HG02588 (cell line): ENCODE data around the gene FAM98C.

Experiments used
- ATAC-seq: cut with Tn5 transposase; IDR thresholded peaks from one replicate; pipeline ENCODE4 v1.9.1; 2021; ENCODE audit warnings: mild to moderate bottlenecking, moderate library complexity; ENCODE audit not compliant: unreplicated experiment

Gene FAM98C

DNA sequence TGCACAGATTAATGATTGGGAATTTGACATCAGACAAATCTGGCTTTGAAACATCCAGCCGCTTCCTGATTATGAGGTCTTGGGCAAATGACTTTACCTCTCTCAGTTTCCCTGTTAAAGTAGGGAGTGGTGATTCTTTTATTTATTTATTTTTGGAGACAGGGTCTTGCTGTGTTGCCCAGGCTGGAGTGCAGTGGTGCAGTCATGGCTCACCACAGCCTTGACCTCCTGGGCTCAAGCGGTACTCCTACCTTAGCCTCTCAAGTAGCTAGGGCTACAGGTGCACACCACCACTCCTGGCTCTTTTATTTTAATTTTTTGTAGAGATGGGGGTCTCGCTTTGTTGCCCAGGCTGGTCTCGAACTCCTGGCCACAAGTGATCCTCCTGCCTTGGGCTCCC is 25.8 kb upstream of the FAM98C start:
- ATAC-seq, result no peak

DNA sequence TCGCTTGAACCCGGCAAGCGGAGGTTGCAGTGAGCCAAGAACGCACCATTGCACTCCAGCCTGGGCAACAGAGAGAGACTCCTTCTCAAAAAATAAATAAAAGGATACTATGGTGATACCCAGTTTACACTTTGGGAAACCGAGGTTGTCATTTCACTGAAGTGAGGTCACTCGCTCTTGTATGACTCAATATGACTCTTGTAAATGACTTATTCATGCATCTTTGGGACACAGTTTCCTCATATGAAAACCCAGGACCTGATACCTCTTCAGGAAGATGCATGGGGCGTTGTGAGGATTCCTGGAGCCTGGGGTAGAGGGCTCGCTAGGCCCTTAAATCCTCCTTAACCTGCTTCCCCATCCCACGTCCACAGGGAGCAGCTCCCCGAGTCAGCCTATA is 24.0 kb upstream of the FAM98C start:
- ATAC-seq, result no peak

DNA sequence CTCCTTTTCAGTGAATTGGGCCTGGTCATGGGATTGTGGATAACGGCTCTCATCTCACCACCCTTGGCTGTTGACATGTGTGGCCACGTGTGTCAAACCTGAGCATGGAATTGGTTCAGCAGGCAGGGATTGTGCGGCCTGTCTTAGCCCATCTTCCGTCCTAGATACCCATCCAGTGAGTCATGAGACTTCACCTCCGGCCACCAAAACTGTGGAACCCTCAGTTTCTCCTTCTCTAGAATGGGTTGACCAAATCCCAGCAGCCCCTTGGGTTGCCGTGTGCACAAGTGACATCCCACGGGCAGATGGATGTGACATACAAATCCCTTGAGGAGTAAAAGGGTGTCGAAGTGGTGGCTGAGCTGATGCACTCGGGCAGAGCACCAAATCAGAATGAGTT is 21.8 kb upstream of the FAM98C start:
- no peak for ATAC-seq

DNA sequence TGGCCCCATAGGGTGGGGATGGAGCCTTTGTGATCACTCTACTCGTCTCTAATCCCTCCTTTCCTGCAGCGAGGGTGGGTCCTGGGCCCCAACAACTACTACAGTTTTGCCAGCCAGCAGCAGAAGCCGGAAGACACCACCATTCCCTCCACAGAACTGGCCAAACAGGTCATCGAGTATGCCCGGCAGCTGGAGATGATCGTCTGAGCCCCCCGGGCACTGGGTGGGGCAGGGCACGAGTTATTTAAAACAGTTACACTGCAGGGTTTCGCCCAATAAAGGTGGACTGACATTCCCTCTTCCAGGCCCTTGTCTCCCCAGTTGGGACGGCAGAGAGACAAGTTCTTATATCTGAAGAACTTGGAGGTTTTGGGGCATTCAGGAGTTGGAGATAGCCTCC is 19.7 kb upstream of the FAM98C start:
- no peak for ATAC-seq

DNA sequence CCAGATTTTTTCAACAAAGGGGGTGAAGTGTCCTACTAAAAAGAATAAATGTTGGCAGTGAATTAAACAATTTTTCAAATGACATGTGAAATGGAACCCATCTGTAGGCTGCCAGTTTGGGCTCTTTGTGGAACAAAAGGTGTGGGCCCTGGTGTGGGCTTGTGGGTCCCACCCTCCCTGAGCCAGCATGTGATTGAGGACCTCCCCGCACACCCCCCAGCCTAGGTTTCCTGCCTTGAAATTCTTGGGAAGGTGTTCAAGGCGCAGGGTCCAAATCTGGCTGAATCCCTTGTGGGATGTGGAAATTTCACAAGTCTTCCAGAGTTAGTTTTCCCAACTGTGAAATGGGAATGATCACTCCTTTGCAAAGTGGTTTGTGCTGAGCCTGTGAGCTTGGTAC is 19.1 kb upstream of the FAM98C start:
- no peak for ATAC-seq

DNA sequence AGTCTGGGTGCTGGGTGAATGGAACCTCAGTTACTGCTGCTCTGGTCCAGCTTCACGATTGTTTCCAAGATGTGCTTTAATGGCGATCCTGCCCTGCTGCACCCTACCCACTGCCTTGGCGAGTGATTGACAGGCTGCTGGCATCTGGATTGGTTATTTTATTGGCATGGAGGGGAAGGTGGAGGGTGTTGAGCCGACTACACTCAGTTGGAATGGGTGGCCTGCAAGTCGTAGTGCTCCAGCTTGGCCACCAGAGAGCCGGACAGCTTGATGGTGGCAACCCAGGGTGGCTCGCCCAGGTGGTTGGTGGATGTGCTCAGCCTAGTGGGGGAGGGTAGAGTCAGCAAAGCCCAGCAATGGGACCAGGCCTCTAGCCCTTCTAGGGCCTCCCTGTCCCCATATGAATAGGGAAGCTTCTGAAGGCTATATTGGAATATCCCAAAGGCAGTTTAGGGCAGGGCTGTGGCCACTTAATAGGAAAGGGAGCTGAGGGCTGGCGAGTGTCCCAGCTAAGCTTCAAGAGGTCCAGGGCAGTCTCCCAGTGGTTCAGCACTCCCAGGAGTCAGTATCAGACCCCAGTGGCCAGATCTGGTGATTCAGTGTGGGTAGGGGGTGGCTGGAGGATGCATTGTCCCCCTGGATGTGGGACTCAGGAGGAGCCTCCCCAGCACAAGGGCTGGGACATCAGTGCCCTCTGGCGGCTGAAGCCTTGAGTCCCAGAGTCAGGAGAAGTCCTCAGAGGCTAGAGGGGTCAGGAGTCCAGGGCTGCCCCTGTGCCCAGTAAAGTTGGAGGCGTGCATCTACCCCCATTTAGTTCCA is 18.5 kb upstream of the FAM98C start:
- no peak for ATAC-seq

DNA sequence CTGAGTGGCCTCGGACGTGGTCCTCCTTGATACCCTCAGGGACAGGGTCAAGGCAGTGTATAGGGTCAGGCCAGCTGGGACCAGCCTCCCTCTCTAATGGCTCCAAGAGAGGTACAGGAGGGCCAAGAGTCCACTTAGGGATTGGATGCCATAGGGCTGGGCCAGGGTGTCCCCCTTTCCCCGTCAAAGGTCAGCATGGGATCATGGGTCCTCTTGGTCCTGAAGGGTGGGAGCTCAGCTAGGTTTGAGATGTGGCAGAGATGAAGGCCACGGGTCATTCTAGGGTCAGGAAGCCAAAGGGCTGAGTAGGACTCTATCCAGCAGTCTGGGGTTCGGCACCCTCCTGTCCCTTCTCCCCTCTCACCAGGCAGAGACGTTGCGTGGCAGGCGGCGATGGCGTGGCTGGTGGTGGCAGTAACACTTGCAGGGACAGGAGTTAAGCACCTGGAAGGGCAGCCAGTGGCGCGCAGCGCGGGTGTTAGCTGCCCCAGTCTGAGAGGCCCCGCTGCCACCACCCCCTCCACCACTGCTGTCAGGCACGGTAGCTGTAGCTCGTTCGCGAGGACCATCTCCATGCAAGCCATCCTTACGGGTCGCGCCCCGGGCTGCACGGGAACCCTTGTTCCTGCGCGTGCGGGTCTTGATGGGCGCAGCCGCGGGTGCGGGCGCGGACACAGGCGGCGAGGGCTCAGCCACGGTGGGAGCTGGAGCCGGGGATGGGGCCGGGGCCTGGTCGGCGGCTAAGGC is 17.7 kb upstream of the FAM98C start:
- ATAC-seq, result no peak

DNA sequence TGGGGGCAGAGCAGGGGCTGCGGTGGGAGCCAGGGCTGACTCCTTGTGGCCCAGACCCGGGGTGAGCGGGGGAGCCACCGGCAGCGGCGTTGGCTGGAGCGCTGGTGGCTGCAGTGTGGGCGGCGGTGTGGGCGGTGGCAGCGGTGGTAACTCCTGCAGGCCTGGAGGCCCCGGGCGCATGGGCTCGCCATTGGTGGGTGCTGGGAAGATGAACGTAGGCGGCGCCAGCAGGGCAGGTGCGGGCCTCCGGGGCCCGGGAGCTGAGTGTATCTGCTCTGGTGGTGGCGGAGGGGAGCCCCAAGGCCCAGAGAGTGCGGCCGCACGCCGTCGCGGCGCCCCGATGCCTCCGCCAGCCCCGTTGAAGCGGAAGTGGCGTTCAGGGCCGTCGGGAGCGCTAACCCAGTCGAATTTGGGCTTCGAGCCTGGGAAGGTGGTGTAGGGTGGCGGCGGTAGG is 17.1 kb upstream of the FAM98C start:
- ATAC-seq, result no peak

DNA sequence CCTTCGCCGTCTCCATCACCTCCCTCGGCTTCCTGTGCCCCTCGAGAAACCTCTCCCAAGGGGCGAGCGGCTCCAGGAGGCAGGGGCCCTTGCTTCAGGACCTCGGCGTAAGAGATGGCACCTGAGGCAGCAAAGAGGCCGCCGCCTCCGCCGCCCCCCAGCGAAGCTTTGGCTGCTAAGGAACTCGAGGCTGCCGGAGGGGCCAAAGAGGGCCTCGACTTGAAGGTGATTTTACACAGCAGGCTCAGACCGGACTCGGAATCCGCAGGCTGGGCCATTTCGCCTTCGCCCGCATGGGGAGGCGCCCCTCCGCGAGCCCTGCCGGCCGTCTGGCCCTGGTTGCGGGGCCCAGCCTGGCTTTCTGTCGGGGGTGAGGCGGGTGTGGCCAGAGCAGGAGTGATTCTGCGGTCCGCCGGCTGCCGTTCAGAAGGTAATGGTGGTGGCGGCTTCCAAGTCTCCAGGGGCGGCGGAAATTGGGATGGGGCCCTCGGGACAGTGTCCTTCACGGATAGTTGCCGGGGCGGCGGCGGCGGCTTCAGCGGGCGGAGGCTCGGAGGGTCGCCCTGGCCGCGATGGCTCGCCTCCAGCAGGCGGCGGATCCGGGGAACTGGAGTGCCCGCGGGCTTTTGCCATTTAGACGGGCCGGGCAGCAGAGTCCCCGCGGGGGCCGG is 16.5 kb upstream of the FAM98C start:
- no peak for ATAC-seq

DNA sequence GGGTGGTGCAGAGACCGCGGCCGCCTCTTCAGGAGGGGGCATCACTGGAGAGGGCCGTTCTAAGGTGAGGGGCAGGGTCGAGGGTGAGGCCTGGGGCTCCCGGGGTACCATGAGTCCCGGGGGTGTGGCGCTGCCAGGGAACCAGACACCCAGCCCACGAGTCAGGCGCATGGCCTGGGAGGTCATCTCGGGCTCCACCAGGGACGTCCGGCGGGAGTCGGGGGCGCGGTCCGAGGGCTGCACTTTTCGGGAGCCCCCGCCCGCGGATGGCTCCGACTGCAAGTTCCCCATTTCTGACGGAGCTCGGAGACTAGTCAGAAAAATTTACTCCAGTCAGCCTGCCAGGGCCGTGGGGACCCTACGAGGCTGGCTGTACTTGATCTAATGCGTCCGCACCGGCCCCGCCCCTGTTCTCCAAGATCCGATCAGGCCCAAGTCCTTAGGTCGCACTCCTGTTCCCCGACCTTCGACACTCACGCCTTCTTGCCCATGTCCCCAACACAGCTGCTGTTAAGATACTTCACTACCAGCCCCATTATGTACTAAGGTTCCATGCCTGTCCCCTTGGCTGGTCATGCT is 15.8 kb upstream of the FAM98C start:
- ATAC-seq, result no peak

DNA sequence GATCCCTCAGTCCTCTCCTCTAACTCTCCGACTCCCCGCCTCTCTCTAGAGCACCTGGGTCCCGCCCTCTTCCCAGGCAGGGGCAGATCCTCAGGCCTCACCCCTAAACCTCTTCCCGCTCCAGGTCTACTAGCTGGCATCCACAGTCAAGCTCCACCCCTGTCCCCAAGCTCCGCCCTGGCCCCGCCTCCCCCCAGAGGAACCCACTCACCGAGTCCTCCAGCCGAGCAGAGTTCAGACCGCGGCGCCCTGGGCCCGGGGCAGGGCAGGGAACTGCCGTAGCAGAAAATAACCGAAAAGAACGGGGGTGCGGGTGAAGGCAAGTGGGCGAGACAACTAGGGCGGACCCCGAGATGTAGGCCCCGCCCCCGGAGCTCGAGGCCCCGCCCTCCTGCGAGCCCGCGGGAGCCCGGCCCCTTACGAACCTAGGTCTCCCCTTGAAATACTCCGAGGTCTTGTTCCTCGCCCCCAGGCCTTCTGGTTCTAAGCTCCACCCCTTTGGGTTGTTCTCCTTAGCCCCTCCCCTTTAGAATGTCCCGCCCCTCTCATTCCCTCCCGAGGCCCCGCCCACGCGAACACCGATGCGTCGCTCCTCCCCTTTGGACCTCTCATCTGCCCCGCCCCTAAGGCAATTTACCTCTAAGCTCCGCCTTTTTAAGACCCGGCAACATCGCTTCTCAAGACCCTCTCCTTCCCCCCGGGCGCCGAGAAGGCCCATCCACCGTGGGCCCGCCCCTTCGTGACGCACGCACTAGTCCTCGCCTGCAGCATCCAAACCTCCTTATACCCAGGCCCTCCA is 15.1 kb upstream of the FAM98C start, which contains the start of gene GGN:
TSS of gene GGN (minus strand) at position 485 of the 799 bp plus-strand sequence. CDS start 773 bp downstream, outside the sequence.
- ATAC-seq, result peak; percentile 46

DNA sequence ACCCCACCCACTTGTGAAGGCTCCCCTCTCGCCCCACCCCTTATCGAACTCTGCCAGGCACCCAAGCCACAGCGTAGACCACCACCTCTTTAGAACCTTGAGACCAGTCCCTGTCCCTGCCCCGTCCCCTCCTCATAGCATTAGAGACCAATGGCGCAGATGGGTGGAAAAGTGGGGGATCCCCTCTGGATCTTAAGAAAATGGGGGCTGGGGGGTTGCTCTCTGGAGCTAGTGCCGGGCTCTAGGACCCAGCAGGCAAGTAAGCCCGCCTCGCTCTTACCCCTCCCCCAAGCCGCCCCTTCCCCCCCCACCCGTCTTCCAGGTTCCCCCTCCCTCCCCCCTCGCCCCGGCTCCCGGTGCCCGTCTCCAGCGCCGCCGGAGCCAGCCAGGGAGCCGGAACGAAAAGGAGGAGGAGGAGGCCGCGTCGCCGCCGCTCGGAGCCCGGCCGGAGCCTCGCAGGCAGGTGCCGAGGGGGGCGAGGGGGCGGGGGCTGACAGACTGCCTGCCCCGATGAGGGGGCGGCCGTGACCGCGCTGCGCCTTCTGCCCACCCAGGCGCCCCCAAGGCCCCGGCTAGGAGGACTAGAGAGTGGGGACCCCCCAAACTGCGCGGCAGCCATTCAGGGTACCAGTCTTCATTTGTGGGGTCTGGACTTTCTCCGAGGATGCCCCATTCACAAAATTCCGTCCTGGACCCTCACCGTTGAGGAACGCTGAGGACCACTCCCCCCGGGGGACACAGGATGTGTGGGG is 14.4 kb upstream of the FAM98C start, which contains the start of gene SPRED3:
TSS of gene SPRED3 (plus strand) at position 349 of the 752 bp plus-strand sequence. CDS start 1,606 bp downstream, outside the sequence.
- ATAC-seq, result no peak

DNA sequence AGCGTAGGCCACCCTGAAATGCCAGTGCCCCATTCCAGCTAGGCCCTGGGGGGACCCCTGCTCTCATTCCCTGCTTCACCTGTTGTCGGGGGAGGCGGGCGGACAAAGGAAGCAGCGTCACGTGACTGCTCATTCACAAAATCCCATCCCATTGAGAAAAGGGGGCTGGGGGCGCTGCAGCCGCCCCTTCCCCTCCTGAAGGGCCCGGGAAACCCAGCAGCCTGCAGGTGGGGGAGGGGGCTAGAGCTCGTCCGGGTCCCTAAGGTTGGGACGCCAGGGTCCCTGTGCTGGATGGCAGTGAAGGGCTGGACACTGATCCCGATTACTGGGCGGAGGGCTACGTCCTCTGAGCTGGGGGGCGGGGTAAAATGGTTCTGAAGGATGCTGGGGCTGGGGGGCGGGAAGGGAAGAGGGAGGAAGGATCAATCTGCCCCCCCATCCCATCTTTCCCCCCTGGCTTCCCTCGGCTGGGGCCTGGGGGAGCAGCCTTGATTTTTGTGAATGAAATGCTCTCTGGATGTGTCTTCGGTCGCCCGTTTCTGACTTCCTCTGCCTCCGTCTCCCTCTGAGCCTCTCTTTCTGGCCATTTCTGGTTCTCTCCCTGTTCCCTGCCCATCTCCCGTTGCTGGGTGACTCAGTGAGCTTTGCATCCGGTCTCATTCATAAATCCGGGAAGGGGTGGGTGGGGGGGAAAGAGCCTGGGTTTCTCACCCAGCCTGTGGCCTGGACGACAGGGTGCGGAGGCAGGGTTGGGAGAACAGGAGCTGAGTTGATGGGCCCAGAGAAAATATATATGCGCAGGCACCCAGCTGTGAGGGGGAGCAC is 13.6 kb upstream of the FAM98C start:
- no peak for ATAC-seq

DNA sequence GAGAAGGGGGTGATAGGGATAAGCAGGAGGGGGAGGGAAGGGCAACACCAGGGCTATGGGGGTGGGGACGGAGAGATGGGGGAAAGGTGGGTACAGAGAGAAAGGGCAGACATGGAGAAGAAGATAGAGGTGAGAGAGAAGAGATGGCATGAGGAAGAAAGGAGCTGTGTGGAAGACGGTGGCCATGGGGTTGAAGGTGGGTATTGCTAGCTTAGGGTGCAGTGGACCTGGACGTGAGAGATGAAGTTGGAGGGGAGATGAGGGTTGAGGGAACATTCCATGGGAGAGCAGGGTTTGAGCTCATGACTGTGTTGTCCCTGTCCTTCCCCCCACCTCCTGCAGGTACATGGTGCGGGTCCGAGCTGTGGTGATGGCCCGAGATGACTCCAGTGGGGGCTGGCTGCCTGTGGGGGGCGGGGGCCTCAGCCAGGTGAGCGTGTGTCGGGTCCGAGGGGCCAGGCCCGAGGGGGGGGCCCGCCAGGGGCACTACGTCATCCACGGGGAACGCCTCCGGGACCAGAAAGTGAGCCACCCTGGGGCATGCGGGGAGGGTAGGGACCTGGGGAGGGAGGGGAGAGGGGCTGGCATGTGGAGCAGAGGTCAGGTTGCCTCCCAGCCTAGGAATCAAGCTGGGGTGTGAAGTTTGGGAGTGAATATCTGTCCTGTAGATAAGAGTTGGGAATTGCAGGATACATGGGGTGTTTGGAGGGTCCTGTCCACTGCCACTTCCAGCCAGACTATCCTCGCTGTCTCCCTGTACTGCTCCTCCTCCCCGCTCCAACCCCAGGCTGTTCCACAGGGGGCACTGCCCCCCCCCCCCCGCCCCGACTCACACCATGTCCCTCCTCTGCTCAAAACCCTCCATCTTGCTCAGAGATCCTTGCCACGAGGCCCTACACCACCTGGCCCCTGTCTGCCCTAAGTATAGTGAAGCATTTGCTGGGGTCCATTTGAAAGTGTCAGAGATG is 12.7 kb upstream of the FAM98C start:
- no peak for ATAC-seq

DNA sequence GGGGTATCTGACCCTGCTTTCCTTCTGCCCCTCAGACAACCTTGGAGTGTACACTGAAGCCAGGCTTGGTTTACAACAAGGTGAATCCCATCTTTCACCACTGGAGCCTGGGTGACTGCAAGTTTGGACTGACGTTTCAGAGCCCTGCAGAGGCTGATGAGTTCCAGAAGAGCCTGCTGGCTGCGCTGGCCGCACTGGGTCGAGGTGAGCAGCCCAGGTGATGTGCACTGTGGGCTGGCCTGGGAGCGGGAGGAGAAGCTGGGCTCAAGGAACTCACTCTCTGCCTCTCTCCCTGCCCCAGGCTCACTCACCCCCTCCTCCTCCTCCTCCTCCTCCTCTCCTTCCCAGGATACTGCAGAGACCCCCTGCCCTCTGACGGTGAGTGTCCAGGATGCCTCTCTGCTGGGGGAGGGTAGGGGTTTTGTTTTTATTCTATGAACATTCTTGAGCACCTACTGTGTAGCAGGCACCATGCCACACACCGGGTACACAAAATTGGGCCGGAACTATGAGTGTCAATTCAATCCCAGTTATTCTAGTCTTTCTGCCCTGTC is 10.9 kb upstream of the FAM98C start:
- ATAC-seq, result no peak

DNA sequence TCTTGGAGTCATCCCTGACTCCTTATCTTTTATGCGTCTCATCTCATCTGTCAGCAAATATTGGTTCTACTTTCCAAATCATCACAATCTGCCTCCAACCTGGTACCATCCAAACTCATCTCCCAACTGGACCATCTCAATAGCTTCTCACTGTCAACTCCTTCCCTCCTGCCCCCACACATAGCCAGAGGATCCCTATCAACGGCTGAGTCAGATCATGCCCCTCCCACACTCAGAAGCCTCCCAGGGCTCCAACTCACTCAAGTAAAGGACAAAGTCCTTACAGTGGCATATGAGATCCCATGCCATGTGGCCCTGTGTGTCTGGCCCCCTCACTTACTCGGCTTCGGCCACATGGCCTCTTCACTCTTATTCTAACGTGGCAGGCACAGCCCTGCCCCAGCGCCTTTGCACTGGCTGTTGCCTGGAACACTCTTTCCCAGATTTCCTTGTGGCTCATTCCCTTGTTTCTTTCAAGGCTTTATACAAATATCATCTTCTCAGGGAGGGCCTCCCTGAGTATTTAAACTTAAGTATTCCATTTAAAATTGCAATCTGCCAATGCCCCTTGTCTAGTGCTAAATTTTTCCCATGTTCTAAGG is 10.1 kb upstream of the FAM98C start:
- no peak for ATAC-seq

DNA sequence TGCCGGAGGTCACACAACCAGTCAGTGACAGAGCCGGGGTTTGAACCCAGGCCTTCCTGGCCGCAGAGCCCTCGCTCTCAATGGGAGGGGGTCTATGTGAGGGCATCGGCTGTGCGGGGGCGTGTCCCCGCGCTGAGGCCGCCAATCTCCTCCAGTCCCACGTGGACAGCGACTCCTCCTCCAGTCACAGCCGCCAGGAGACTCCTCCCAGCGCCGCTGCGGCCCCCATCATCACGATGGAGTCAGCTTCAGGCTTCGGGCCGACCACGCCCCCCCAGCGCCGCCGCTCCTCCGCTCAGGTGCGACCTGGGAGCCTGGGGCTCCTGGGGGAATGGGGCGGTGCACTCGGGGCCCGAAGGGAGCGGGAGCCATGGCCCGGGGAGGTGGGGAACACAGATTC is 8.4 kb upstream of the FAM98C start:
- no peak for ATAC-seq
